Activated CD8-positive, alpha-beta memory T cell treated with anti-CD3 and anti-CD28 coated beads for 4 hours (primary cell): ENCODE measurements around the gene LMO1.

Experiments used
- DNase-seq, 2 donors: peaks; one replicate each; pipeline ENCODE4 v3.0.0-alpha.2; 2020; ENCODE audit warnings: low read depth in 2 of 2

The LMO1 gene

DNA sequence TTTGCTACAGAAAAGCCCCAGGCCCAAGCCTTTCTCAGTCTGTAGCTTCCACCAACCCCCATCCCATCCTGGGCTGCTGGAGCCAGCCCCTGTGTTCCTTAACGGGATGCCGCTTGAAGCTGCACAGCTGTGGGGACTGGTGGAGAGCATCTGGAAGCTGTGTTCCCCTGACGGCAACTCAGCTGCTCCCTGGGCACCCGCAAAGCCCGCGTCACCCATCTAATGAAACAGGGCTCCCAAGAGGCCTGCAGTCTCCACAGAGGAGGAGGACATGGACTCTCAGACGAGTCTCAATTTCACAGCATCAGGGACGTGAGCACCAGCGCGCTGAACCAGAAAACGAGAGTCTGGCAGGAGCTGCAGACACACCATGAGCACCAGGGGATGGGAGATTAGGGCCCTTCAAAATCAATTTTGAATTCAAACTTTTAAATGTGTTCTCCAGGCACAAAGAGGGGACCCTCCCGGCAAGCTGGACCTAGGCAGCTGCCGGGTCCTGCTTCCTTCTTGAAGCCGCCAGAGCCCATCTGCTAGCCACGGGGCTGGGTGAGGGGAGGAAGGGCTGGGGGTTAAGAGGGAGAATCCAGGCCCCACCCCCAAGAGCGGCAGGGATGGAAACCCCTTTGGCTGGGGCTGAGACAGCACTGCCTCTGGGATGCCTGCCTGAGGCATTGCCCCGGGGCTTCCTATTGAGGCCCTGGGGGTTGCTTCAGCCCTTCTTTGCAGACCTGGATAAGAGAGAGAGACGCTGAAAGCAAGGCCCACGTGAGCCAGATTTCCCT is 21.0 kb downstream of the LMO1 start:
- no peak for DNase-seq

DNA sequence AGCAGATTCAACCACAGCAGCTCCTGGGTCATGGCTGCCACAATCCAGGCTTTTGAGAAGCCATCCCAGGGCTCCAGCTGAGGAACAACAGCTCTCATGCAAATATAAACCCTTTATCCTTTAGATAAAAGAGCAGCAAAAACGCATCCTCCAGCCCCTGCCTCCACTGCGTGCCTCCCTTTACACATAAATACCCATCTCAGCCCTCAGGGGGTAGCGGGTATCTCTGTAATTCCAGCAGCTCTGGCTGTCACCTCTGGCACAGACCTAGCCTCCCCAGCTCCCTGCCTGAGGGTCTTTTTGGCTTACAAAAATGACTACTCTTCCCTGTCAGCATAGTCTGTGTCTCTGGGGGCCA is 21.6 kb downstream of the LMO1 start:
- no peak for DNase-seq

DNA sequence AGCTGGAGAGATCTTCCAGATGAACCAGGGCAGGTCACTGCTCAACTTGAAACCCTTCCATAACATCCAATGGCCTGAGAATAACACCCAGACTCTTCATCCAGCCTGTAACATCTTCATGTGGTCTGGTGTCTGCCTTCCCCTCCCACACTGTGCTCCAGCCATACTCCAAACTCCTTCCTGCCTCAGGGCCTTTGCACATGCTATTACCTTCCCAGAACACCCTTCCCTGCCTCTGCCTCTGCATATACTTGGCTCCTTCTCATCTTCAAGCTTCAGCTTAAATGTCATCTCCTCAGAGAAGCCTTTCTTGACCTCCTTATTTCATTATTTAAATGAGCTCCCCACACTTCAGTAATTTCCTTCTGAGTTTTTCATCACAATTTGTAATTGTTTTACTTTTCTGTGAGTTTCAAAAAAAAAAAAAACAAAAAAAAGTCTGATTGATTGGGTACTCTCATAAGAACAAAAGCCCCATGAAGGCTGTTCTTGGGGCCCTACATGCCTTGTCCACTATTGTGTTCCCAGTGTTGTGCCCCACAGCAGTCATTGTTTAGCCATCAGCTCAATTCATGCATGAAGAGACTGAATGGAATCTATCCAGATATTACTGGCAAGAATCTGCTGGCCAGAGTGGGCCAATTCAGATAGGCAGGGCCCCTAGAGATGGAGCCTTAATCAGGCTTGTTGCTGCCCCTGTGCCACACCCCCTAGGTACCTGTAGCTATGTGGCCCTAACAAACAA is 22.1 kb downstream of the LMO1 start:
- no peak for DNase-seq

DNA sequence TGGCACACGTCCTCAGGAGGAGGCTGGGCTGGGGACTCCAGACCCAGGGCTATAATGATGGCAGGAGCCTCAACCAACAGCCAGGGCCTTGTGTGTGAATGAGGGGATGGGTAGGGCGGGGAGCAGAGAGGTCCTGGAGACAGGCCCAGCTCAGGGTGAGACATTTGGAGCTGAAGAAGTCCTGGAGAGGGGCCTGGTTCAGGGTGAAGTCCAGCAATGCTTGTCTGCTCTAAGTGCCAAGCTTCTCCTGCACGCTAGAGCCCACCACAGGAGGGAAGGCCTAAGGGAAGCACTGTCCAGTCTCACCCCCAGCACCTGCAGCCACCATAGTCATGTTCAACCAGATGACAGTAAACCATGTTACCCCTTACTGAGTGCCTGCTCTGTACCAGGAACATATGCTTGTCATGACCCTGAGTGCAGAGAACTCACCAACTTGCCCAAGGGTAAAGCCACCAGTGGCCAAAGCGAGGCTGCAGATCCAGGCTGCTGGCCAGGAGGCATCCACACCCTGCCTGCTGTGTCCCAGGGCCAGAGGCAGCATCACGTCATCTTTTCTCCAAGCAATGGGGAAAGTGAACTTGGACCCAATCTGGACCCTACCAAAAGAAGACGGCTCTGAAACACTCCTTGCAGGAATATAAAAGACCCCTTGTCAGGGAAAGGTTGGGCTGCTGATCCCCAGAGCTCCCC is 24.0 kb downstream of the LMO1 start:
- DNase-seq: no peak

DNA sequence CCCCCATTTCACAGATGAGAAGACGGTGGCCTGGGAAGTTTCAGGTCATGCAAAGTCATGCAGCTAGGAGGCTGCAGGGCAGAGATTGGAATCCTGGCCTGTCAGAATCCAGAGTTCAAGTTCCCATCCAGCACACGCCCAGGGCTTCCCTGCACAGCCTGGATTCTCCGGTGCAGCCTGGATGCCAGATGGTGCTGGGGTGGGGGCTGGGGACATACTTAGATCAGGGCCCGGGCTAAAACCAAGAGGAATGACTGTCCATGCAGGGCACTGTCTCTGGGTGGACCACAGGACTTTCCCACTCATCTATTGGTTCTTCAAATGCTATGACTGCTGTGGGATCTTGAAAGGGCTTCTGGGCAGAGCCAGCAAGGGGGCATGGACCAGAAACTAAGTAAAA is 24.6 kb downstream of the LMO1 start:
- no peak for DNase-seq

DNA sequence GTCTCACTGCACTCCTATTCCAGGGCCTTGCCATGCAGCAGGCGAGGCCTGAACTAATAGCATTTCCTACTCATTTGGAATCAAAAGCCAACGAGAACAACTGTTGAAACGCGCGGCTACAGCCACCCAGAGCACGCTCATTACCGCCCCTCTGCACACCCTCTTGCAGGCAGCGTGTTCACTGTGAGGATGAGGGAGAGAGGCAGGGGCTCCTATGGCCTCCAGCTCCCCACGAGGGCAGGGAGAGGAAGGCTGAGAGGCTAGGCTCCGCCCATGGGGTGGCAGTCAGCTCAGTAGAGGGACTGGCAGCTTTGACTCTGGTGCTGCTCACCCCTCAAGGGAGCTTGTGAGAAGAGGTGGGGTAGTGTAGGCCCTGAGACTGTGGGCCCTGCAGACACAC is 26.2 kb downstream of the LMO1 start:
- no peak for DNase-seq

DNA sequence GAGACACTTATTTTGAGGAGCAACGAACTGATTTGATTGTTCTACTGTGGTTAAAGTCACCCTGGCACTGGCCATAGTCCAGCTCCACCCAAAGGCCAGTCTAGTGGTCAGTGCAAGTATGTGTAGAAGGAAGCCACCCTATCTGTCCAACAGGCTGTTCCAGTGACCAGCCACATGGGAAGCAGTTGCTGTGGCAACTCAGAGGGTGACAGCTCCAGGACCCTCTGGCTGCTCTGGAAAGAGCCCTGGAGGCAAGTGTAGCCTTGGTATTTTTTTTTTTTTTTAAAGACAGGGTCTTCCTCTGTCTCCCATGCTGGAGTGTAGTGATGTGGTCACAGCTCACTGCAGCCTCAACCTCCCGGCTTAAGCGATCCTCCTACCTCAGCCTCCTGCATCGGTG is 27.8 kb downstream of the LMO1 start:
- DNase-seq: no peak

DNA sequence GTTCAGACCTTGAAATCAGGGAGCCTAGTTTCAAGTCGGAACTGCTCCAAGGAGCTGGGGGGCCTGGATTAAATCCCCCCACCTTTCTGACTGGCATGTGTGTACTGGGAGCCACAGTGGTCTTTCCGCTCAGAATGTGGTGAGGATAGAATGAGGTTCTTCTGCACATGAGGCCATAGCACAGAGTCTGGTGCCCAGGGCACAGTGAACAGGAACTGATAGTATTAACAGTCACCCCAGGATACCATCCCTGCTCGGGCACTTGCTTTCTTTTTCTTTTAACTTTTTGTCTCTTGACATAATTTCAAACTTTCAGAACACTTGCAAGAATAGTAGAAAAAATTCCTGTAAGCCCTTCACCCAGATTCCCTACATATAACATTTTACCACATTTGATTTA is 28.8 kb downstream of the LMO1 start:
- DNase-seq: no peak

DNA sequence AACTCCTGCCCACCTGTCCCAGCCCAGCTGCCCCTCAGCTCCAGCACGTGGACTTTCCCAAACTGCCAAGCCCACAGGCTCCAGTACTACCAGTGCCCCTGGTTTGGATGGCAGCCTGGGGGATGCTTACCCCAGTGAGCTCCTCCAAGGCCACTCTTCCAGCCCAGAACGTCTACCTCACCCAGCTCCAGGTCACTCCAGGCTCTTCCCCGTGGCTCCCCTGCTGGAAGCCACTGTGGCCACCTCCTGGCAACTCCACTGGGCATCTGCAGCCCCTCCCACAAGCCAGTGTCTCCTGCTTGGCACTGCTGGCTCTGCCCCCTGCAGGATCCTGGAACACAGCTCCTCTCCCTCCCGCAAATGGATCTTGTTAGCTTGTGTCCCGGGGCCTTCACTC is 29.3 kb downstream of the LMO1 start:
- DNase-seq: no peak

DNA sequence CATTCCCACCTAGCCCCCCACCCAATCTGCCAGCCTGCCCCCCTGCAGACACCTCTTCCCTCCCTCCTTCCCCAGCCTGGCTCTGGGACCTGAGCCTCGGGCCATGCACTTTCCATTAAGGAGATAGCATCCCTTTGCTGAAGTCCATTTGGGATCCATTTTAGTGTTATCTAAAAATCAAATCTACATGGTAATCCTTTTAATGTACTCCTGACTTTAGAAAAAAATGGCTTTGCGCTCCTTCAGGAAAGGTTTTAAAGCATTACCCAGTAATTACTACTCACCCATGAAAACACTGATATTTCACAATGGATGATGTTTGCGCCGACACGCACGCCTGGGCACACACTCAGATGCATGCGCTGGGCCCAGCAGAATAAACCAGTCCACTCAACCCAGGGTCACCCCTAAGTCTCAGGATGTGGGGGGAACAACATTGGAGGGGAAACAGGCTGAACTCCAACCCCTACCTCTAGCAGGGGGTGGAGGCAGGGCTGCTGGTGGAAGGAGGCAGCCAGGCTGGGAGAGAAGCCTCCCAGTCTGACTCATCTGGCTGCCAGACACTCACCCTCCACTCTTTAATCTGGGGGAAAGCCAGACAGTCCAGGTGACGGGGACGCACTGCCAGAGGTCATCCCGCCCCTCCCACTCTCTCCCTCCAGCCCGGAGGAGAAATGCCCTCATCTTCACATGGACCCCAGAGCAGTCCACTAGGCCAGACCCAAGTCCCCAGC is 29.8 kb downstream of the LMO1 start:
- no peak for DNase-seq

DNA sequence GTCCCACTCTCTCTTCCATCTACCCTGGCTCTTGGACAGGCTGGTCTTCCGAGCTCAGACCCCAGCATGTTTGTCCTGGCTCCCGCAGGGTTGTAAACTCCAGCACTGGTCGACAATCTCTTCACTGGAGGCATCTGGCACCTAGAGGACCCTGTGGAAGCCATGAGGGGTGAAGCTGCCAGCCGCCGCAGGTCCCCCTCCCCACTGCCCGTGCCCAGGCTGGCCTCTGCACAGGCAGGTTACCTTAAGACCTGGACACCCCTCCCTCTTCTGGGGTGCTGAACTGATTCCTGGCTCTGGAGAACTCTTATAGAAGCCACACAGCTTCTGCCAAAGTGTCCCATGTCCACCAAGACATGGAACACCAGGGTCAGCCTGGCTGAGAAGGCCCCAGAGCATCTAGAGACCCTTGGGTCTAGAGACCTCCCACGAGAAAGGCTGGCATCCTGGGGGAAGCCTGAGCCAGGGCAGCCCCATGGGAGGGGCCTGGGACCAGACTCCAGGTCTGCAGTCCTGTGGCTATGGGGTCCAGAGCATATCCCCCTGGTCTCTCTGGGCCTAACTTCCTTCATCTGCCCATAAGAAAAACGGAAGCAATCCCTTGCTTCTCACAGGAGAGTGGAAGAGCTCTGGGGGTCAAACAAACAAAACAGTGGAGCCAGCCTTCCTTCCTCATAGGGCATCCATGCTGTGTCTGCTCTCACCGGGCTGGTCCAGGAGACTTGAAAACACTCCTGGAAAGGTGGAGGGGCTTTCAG is 30.6 kb downstream of the LMO1 start:
- no peak for DNase-seq

DNA sequence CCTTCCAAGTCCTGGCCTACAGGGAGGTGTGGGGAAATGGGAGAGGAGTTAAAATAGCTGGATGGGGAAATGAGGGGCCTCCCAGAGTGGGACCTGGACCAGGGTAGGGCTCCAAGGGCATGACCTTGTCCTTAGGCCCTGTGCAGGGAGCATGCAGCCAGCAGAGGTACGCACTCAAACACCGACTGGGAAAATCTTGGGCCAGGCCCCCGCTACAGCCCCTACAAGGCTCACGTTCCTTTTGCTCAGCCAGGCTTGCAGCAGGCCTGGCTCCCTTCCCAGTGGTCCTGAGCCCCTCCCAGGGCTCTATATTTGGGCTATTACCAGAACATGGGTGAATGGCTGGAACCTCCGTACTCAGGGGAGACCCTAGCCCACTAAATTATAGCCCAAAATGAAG is 31.3 kb downstream of the LMO1 start:
- DNase-seq: no peak

DNA sequence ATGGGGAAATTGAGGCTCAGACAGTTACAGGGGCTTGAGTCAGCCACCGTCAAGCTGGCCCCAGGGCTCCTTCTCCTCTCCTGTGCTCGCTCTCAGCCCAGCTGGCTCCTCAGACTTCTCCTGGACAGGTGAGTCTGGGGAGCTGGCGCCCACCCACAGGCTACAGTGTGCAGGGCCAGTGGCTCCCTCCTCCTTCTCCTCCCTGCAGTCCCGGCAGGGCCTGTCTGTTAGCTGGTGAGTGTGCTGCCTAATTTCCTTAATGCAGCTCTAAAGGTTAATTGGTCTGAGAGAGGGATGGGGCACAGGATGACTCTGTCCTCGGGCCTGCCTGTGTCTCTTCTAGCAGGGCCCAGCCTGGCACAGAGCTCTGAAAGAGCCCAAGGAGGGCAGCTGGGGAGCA is 31.7 kb downstream of the LMO1 start:
- DNase-seq: no peak

DNA sequence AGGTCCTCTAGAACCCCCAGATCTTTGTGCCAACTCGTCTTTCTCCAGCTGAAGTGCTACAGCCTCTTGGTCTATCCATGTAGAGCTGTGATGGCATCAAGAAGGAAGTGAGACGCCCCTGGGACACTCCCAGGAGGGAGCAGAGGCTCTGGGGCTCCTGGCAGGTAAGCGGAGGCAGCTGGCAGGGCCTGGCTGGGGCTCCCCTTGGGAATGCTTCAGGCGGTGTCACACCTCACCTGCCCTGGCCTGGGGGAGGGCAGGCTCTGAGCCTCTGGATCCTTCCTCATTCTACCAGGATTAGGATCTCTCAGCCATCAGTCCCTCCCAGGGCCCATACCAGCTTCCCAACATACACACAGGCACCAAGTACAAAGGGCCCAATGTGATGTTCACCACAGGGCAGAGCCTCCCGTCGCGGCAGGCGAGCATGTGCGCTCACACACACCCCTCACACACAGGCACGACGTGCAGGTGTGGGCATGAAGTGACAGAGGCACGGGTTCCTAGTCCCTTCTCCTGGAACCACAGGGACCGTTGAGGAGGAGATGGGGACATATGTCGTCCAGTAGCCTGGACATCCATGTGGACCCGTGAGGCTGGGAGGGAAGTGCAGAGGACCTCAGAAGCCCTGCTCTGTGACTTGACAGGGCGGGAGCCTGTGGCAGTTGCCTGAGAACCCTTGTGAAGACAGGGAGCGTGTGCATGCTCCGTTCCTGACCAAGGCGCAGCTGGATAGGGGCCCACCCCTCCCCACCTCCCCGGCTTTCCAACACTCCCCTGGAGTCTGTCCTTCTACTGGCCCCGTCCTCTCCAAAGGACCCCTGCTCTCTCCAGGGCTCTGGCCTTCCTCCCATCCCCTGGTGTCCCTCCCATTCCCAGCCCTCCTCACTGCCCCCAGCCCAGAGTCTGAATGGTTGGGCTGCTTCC is 32.5 kb downstream of the LMO1 start:
- no peak for DNase-seq

DNA sequence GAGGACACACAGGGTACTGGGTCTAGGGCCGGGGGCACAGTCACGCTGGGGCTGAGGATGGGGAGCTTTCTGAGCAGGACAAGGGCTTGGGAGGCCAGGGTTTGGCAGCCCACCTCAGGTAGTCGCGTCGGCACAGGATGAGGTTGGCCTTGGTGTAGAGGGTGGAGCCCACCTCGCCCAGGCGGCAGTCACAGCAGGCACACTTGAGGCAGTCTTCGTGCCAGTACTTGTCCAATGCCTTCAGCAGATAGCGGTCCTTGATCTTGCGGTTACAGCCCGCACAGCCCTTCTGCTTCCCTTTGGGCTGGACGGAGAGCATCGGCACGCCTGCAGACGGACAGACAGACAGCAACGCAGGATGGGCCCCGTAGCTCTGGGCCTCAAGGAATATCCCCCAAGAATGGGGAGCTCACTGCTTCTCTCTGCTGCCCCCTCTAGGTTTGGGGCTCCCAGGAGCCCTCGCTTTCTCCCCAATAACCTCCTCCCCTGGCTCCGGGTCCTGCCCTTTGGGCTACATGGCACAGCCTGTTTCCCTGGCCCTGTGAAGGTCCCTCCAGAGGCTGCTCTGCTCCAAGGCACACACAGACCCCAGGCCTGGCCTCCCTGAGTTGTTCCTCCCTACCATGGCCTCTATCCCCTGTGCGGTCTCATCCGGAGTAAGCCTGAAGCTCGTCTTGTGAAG is 33.4 kb downstream of the LMO1 start:
- DNase-seq: no peak

DNA sequence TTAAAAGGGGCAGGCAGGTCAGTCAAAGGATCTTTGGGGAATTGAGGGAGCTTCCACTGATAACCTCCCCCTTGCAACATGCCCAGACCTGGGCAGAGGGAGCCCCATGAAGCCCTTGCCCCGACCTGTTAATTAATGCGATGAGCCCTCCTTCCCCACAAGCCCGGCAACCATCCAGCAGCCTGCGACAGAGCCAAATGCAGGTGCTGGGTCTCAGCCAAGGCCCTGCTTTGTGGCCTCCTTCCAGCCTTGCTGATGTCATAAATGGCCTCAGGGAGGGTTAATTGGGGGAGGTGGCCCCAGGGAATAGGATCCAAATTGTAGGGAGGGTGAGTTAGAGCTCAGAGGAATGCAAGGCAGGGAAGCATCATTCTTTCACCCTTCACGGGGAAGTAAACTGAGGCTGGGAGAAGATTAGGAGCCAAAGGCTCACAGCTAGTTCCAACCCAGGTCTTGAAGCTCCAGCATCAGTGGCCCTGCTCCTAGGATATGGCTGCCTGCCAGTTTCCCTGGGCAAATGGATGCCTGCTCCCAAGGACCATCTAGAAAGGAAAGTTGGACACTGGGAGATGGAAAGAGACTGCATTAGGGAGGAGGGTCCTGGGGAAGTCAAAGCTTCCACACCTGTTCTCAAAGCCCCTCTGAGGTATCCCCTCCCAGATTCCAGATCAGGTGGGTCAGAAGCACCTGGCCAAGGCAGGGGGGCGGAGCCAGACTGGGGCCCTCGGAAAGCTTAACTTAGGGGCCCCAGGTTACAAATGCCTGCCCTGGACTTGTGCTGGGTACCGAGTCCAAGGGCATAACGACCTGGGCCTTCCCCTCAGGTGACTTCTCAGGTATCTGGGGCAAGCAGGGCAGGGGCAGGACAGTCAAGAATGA is 34.1 kb downstream of the LMO1 start:
- no peak for DNase-seq

DNA sequence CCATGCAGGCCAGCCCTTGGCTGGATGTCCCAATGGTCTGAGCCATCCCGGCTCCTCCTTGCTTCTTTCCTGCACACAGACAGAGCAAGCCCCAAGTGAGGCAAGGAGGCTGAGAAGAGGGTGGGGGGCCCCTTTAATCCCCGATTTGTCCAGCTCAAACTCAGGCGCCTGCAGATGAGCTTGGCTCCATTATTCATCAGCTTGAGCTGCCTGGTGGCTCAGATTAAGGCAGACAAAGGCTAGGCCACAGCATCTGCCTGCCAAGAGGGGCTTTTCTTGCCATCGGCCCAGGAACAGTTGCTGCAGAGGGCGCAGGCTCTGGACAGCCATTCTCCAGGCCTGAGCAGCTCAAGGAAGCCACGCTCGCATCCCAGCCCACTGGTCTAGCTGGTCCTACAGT is 35.4 kb downstream of the LMO1 start:
- no peak for DNase-seq

DNA sequence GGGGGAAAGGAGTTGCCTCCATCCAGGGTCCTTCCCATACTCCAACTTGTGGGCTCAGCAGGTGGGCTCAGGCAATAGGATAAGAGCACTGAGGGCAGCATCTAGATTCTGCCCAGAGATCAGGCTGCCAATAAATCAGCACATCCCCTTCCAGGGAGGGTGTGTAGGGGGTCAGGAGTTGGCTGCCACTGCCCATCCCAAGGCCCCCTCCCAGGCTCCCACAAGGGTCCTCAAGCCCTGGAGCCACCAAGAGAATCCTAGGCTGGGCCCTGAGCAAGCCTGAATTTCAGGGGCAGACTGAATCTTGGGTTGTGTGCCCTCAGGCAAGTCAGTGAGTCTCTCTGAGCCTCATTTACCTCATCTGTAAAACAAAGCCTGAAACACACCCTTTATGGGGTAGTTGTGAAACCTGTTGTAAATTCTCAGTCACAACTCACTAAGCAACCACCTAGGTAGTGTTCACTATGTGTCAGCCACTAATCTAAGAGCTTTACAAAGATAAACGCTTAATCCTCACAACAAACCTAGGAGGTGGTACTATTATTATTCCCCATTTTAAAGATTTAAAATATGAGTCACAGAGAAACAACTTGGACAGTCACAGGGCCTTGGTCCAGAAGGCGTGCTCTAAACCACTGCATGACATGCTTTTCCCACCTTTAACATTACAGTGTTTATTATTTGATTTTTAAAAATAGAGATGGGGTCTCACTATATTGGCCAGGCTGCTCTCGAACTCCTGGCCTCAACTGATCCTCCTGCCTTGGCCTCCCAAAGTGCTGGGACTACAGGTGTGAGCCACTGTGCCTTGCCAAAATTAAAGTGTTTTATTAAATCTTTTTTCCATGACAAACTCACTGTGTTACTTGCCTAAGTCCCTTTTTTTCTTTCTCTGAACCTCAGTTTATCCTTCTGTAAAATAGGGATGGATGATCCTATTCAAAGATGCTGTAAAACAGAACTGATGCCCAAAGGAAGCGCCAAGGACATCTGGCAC is 36.2 kb downstream of the LMO1 start:
- DNase-seq: no peak
